ENCODE measurements around the gene PRDM15.

Gene PRDM15

DNA sequence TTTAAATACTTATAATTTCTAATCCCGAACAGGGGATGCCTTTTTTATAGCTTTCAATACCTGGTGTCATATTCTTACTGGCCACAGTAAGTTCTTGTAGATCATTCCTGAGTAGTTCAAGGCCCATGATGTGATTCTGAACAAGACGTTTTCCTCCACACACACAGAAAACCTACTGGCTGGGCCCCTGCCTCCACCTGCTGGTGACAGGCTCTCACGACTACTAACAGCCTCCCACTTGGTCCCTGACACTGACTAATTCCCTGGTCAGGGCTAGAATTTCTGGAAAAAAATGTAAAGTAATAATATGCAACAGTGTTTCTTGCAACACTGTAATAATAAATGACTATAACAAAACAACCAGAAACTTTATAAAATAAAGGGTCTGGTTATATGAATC lies 61.9 kb downstream of the PRDM15 start:
- DNase-seq: peak; percentile 39

DNA sequence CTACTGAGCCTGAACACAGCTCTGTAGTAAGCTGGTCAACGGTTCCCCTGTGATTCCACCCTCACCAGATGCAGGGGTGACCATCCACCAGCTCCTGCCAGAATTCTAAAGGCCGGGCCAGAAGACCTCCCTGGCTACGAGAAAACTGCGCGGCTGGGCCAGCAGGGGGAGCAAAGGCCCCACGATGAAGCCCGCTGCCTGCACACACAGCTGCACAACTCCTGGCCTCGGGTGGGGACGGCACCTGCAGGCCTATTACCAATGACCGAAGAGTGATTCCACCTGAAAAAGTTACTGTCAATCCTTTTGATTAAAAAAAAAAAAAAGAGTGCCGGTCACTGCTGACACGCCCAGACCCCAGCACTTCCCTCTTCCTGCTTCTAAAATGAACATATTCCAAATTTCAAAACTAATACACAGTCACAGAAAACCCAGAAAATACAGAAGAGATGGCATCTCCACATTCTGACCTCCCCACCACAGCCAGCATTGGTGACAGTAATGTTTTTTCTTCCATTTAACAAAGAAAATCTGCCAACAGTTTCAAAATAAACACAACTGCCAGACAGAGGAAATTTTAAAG lies 62.5 kb downstream of the PRDM15 start:
- Mint-ChIP-seq H3K36me3 (ENCODE audit: low read depth) (peaks cover 80% of the 10 kb centered on the region), H3K4me1 (ENCODE audit: low read depth) (peaks cover 4% of the 10 kb centered on the region), H3K27ac (peak overlapping the region; percentile 16)

More for the DNA sequence above, 61.9 kb downstream of the PRDM15 start:
- peaks cover 80% of the 10 kb centered on the region for H3K36me3 Mint-ChIP-seq (ENCODE audit: low read depth)
- H3K9me3 Mint-ChIP-seq: no peaks in the 10 kb centered on the region
- no peaks in the 10 kb centered on the region for H3K27me3 Mint-ChIP-seq
- peaks cover 4% of the 10 kb centered on the region for H3K4me1 Mint-ChIP-seq (ENCODE audit: low read depth)
- H3K27ac Mint-ChIP-seq: no peak overlapping the region
- no peak overlapping the region for H3K4me3 Mint-ChIP-seq

DNA sequence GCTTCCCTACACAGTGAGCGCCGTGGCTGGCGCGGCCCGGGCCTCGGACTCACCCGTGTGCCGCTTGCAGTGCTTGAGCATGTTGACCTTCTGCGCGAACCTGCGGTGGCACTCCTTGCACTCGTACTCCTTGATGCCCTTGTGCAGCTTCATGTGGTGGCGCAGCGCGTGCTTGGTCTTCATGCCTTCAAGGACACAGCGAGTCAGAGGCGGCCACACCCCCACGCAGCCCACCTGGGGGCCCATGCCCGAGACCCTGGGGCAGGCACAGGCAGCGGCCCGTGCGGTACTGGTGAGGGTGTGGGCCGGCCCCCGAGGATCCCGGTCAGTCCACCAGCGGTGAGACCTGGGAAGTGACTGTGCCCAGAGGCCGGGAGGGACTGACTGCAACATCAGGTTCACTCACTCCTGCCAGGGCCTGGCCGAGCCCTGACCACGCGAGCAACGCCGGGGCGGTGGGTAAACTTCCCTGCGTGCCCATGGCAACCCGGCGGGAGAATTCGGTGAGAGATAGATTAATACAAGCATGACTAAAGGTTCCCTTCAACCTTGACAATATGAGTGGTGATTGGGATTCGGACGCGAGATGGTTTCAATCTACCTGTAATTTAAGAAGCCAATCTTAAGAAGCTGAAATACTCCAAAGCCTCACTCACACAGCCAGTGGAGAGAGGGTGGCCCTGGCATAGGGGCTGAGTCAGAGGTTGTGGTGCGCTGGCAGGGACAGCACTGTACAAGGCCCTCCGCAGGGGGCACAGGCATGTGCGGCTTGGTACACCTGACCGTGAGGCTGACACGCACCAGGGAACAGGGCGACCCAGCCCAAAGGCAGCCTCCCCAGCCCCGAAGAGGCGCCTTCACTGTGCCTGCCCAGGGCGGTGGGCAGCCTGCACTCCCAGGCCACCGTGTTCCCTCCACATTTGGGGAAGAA lies 63.2 kb downstream of the PRDM15 start:
- Mint-ChIP-seq H3K36me3 (ENCODE audit: low read depth) (peaks cover 77% of the 10 kb centered on the region), H3K27ac (no peak overlapping the region), H3K4me3 (no peak overlapping the region), H3K9me3 (no peaks in the 10 kb centered on the region), H3K4me1 (ENCODE audit: low read depth) (peaks cover 4% of the 10 kb centered on the region), H3K27me3 (no peaks in the 10 kb centered on the region)
- no peak for DNase-seq

More for the DNA sequence above, 62.5 kb downstream of the PRDM15 start:
- Mint-ChIP-seq H3K4me3 (no peak overlapping the region), H3K27me3 (no peaks in the 10 kb centered on the region), H3K9me3 (no peaks in the 10 kb centered on the region)
- peak; percentile 72 for DNase-seq

DNA sequence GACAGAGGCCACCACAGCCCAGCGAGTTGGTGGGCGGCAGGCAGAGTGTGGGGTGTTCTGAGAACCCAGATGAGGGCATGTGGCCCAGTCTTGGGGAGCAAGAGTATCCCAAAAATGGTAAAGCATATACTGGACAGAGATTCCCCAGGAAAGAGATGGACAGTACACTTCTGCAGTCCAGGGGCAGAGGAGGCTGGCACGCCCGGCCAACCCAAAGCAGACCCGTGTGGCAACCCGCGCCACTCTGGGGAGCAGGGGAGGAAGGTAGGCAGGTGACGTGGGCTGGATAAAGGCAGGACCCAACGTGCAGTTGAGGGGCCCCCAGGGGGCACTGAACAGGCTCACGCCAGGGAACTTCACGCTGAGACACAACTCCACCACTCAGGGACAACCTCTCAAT lies 65.9 kb downstream of the PRDM15 start:
- DNase-seq: no peak
- Mint-ChIP-seq H3K36me3 (ENCODE audit: low read depth) (peaks cover 79% of the 10 kb centered on the region), H3K4me3 (no peak overlapping the region), H3K9me3 (no peaks in the 10 kb centered on the region), H3K27me3 (no peaks in the 10 kb centered on the region), H3K27ac (no peak overlapping the region), H3K4me1 (ENCODE audit: low read depth) (peaks cover 4% of the 10 kb centered on the region)

DNA sequence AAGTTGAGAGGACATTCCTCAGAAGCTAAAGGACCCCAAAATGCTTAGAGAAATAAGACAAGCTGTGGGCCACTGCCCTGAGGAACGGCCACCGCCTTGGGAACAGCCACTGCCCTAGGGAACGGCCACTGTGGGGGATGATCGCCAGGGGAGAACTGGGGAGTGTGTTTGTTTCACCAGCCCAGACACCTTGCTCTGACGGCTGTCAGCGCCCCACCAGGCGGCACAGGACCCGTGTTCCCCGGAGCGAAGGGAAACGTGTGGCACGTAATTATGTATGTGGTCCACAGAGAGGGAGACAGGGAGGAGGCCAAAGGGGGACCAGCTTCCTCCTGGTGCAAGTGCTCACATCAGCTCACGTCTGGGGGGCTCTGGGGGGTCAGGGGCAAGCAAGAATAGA lies 66.5 kb downstream of the PRDM15 start:
- Mint-ChIP-seq H3K27ac (no peak overlapping the region), H3K9me3 (no peaks in the 10 kb centered on the region), H3K27me3 (no peaks in the 10 kb centered on the region), H3K4me1 (ENCODE audit: low read depth) (peaks cover 4% of the 10 kb centered on the region), H3K4me3 (no peak overlapping the region), H3K36me3 (ENCODE audit: low read depth) (peaks cover 82% of the 10 kb centered on the region)
- DNase-seq: no peak

DNA sequence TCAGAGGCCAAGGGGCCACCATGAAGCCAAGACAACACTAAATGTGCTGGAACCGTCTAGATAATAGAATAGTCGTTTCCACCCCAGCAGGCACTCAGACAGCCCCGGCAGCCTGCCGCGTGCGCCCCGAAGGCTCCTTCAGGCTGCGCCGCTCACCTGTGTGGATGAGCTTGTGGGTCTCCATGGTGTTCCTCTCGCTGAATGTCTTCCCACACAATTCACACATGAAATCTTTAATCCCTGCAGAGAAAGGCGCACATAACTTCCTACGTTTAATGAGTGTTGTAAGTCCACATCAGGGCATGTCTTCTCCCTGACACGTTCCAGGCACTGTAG lies 68.6 kb downstream of the PRDM15 start:
- no peaks in the 10 kb centered on the region for H3K27me3 Mint-ChIP-seq
- H3K4me3 Mint-ChIP-seq: no peak overlapping the region
- no peak for DNase-seq
- no peak overlapping the region for H3K27ac Mint-ChIP-seq
- H3K9me3 Mint-ChIP-seq: peaks cover 8% of the 10 kb centered on the region
- H3K36me3 Mint-ChIP-seq (ENCODE audit: low read depth): peaks cover 78% of the 10 kb centered on the region
- H3K4me1 Mint-ChIP-seq (ENCODE audit: low read depth): peaks cover 2% of the 10 kb centered on the region

DNA sequence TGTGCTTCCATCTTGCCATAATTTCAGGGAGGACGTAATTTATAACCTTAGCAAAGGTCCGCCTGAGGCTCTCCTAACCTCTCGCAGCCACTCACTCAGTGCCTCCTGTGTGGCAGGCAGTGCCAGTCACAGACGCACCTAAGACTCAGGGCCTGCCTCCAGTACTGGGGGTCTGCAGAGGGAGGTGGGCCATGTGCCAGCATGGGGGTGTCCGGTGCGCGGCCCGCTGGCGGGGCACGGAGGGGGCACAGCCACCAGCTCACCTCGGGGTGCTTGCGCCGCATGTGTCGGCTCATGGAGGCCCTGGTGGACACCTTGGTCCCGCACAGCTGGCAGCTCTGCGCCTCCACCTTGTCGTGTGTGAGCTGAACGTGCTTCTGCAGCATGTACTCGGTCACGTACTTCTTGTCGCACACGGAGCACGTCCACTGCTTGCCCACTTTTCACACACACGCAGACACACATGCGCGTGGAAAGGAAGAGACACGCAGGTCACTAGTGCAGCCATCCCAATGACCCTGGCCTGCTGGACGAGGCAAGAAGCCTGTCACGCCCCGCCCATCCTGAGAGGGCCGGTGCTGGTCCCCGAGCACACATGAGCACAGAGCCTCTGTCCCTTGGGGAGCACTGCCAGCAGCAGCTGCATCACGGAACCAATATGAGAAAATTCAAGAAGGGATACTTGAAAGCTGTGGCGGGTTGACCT lies 69.1 kb downstream of the PRDM15 start:
- no peak for DNase-seq
- Mint-ChIP-seq H3K4me1 (ENCODE audit: low read depth) (peaks cover 3% of the 10 kb centered on the region), H3K9me3 (peaks cover 8% of the 10 kb centered on the region), H3K27ac (no peak overlapping the region), H3K27me3 (no peaks in the 10 kb centered on the region), H3K4me3 (no peak overlapping the region), H3K36me3 (ENCODE audit: low read depth) (peaks cover 77% of the 10 kb centered on the region)

DNA sequence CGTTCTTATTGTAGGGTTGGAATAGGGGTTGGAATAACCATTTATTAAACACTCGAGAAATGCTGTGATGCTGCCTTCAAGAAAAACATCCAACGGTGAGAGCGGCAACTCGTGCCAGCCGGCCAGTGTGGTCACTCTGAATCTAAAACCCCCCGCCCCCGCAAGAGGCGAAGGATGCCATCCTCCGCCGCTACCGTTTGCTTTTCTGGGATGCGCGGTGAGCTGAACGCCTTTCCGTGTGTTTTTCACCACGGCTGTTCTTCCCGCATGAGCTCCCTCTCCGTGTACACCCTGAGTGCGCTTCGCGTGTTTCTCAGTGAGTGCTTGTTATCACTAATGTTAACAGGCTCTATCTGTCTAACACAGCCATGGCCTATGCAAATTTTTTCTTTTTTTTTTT lies 70.3 kb downstream of the PRDM15 start:
- H3K27ac Mint-ChIP-seq: no peak overlapping the region
- no peak for DNase-seq
- peaks cover 81% of the 10 kb centered on the region for H3K36me3 Mint-ChIP-seq (ENCODE audit: low read depth)
- peaks cover 3% of the 10 kb centered on the region for H3K4me1 Mint-ChIP-seq (ENCODE audit: low read depth)
- peaks cover 8% of the 10 kb centered on the region for H3K9me3 Mint-ChIP-seq
- H3K27me3 Mint-ChIP-seq: no peaks in the 10 kb centered on the region
- no peak overlapping the region for H3K4me3 Mint-ChIP-seq

DNA sequence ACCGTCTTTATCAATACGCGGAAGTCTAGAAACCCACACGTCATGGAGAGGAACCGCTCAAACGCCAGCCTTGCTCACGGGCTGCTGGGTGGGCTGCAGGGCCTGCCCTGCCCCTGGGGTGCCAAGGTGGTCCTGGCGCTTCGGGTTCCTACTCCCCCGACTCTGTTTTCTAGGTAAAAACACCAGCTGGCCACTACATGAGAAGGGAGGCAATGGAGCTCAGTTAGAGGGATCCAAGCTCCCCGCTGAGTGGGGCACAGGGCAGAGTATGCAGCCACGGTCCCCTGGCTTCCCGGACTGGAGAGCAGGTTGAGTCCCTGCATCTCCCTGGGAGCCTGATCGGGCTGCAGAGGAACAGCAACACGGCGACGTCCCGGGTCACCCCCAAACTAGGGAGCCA lies 71.0 kb downstream of the PRDM15 start:
- Mint-ChIP-seq H3K27me3 (no peaks in the 10 kb centered on the region), H3K4me1 (ENCODE audit: low read depth) (peaks cover 3% of the 10 kb centered on the region), H3K4me3 (no peak overlapping the region), H3K27ac (no peak overlapping the region), H3K36me3 (ENCODE audit: low read depth) (peaks cover 79% of the 10 kb centered on the region), H3K9me3 (peaks cover 8% of the 10 kb centered on the region)
- DNase-seq: no peak

DNA sequence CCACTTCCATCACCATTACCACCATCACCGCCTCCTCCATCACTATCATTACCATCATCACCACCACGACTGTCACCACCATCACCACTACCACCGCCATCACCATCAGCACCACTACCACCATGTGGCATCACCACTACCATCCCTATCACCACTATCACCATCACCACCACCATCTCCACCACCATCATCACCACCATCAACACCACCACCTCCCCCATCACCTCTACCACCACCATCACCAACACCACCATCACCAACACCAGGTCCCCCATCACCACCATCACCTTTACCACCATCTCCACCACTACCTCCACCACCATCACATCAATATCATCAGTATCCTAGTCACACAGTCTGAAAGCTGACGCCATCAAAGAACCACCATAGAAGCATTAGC lies 72.4 kb downstream of the PRDM15 start:
- Mint-ChIP-seq H3K9me3 (peaks cover 8% of the 10 kb centered on the region), H3K27me3 (no peaks in the 10 kb centered on the region), H3K36me3 (ENCODE audit: low read depth) (peaks cover 78% of the 10 kb centered on the region), H3K27ac (peak overlapping the region; percentile 9), H3K4me1 (ENCODE audit: low read depth) (peaks cover 3% of the 10 kb centered on the region), H3K4me3 (no peak overlapping the region)
- no peak for DNase-seq

DNA sequence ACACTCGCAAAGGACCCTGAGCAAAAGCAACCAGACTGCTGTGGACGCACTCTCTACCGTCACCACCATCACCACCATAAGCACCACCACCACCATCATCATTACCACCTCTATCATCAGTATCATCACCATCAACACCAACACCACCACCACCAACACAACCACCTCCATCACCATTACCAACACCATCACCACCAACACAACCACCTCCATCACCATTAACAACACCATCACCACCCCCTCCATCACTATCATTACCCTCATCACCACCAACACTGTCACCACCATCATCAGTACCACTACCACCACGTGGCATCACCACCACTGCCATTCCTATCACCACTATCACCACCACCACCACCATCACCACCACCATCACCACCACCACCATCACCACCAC lies 73.5 kb downstream of the PRDM15 start:
- Mint-ChIP-seq H3K9me3 (peaks cover 8% of the 10 kb centered on the region), H3K36me3 (ENCODE audit: low read depth) (peaks cover 83% of the 10 kb centered on the region), H3K4me3 (no peak overlapping the region), H3K4me1 (ENCODE audit: low read depth) (peaks cover 3% of the 10 kb centered on the region), H3K27me3 (no peaks in the 10 kb centered on the region), H3K27ac (no peak overlapping the region)
- DNase-seq: no peak

DNA sequence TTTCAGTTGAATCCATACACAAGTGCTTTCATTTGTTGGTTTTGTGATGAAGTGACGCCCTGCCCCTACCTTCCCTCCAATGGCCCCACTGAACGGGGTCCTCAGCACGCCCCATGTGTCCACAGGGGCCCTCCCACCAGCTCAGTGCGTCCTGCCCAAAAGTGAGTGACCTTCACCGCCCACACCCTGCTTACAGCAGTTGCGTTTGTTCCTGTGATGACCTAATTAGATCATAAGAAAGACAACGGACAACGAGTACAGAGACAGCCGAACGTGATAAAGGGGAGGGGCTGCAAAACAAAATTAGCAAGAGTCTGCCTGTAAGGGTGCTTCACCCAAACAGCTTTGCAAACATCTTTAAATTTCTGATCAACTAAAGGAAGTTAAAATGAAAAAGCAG lies 74.1 kb downstream of the PRDM15 start:
- peak overlapping the region; percentile 20 for H3K27ac Mint-ChIP-seq

DNA sequence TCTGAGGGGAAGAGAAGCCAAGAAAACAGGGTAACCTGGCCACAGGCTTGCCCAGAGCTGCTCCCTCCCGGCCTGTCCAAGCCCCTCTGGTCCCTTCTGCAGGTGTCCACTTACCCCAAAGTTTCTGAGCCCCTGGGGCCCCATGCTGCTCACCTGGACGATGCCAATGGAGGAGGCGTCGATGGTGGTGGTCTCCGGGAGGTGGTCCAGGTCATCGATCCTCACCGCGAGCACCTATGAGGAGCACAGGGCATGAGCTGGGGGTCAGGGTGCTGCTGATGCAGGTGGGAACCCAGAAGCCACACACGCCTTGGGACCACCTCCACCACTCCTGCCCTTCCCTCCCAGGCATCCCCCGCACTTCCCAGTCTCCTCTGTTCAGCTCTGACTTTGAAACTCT lies 74.8 kb downstream of the PRDM15 start:
- H3K4me1 Mint-ChIP-seq (ENCODE audit: low read depth): peaks cover 3% of the 10 kb centered on the region
- H3K36me3 Mint-ChIP-seq (ENCODE audit: low read depth): peaks cover 84% of the 10 kb centered on the region
- no peak for DNase-seq
- H3K4me3 Mint-ChIP-seq: no peak overlapping the region
- no peak overlapping the region for H3K27ac Mint-ChIP-seq
- peaks cover 8% of the 10 kb centered on the region for H3K9me3 Mint-ChIP-seq
- no peaks in the 10 kb centered on the region for H3K27me3 Mint-ChIP-seq

More for the DNA sequence above, 74.1 kb downstream of the PRDM15 start:
- peaks cover 83% of the 10 kb centered on the region for H3K36me3 Mint-ChIP-seq (ENCODE audit: low read depth)
- no peaks in the 10 kb centered on the region for H3K27me3 Mint-ChIP-seq
- no peak overlapping the region for H3K4me3 Mint-ChIP-seq
- H3K4me1 Mint-ChIP-seq (ENCODE audit: low read depth): peaks cover 3% of the 10 kb centered on the region
- no peak for DNase-seq
- peaks cover 8% of the 10 kb centered on the region for H3K9me3 Mint-ChIP-seq

DNA sequence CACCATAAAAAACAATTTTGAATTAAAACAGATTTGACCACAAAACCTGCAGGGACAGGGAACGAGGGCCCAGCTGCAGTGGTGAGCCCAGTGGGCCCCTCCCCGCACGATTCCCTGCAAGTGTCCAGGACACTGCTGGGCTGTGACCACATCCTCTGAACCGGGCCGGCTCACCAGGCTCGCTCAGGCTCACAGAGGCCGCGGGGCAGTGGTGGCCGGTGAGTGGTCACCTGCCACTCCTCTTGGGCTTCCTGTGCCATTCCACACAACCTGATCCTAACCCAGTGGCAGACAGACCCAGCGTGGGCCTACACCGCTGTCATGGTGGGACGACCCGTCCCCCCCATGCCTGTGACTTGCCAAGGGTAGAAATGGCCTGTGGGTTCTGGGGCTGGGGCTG lies 75.8 kb downstream of the PRDM15 start:
- H3K9me3 Mint-ChIP-seq: peaks cover 8% of the 10 kb centered on the region
- peaks cover 84% of the 10 kb centered on the region for H3K36me3 Mint-ChIP-seq (ENCODE audit: low read depth)
- no peak for DNase-seq
- H3K27ac Mint-ChIP-seq: no peak overlapping the region
- peaks cover 3% of the 10 kb centered on the region for H3K4me1 Mint-ChIP-seq (ENCODE audit: low read depth)
- no peaks in the 10 kb centered on the region for H3K27me3 Mint-ChIP-seq
- no peak overlapping the region for H3K4me3 Mint-ChIP-seq

DNA sequence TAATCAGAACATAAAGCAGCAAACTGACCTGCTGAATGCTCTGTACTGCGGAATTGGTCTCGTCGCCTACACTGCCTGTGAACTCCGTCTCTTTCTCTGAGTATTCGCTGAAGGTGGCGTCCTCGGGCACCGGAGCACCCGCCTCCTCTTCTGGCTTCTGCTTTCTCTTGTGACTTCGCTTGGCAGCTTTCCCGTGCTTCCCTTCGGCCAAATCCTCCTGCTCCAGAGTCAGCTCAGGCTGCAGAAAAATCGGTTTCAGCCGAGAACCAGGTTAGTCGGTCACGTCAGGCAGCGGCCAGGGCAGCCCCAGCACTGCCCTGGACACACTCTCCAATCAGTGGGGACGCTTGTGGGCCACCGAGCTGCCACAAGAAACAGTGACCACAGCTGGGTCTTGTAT lies 76.5 kb downstream of the PRDM15 start:
- Mint-ChIP-seq H3K4me1 (ENCODE audit: low read depth) (peaks cover 3% of the 10 kb centered on the region), H3K9me3 (peaks cover 8% of the 10 kb centered on the region), H3K27me3 (no peaks in the 10 kb centered on the region), H3K36me3 (ENCODE audit: low read depth) (peaks cover 84% of the 10 kb centered on the region), H3K27ac (peak overlapping the region; percentile 66), H3K4me3 (no peak overlapping the region)
- DNase-seq: no peak
